HG03565 (cell line): ENCODE measurements around the gene AHDC1.
"Not testable (repeated sequence)": the region's sequence is repeated elsewhere in the genome, so short reads cannot be mapped to it uniquely, and the experiment has no call there.

Experiments used
- ATAC-seq: cut with Tn5 transposase; IDR thresholded peaks from one replicate; pipeline ENCODE4 v1.9.1; 2021; ENCODE audit warnings: mild to moderate bottlenecking, moderate library complexity; ENCODE audit not compliant: unreplicated experiment

AHDC1 gene

DNA sequence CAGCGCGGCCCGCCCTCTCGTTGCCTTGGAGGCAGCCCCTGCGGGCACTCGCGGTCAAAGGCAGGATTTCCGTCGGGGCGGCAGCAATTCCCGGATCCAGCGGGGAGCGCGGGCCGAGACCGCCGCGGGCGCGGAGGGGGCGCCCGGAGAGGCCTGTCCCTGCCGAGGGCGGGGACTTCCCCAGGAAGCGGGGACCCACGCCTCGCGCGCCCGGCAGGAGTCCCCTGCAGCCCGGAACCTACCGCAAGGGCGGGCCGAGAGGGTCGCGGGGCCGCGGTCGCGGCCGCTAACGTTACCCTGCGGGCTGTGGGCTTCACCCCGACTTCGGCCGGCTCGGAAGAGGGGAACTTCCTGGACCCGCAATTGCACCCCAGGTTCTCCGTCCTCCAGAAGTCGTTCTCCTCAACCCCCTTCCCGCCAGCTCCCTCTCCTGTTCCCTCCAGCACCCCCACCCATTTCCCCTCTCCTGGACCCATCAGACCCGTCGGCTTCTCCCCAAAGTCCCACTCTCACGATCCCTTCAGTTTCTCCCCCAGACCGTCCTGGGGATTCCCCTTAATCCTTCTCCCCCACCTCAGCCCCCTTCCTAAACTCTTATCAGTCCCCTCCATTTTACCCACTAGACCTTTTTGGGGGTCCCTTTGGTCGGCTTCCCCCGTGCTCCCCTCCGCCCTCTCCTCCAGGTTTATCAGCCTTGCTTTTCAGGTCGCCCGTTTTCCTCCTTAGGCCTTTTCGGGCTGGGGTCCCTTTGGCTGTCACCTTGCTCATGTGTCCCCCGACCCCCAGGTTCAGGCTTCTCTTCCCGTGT, 30.4 kb upstream of the AHDC1 start:
- no peak for ATAC-seq

DNA sequence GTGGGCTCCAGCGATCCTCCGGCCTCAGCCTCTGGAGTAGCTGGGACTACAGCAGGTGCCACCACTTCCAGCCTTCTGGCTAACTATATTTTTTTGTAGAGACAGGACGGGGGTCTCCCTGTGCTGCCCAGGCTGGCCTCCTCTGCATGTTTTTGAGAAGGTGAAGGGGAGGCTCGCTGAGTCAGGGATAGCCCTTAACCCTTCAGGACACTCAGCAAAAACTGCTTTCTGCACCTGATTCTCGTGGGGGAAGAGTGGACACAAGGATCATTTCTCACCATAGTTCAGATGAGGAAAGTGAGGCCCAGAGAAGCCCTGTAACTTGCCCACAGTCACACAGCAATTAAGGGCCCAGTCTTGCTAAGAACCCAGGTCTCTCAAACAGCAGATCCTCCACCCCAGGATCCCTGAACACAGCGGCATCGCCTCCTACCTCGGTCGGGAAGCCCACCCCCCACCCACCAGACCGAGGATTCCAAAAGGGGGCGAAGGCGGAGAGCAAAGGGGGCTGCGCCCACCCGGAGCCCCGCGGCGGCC, 29.8 kb upstream of the AHDC1 start:
- no peak for ATAC-seq

DNA sequence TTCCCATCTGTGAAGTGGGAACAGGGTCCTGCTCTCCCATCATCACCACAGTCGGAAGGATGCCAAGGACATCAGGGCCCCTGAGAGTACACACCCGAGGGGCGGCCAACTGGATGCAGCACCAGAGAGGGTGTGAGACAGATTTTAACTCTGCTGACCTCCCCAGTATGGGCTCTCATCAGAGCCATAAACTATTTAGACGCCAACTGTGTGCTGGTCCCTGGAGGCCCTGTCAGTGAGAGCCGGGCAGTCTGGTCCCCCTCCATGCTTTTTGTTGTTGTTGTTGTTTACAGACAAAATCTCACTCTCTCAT, 29.3 kb upstream of the AHDC1 start:
- ATAC-seq = no peak

DNA sequence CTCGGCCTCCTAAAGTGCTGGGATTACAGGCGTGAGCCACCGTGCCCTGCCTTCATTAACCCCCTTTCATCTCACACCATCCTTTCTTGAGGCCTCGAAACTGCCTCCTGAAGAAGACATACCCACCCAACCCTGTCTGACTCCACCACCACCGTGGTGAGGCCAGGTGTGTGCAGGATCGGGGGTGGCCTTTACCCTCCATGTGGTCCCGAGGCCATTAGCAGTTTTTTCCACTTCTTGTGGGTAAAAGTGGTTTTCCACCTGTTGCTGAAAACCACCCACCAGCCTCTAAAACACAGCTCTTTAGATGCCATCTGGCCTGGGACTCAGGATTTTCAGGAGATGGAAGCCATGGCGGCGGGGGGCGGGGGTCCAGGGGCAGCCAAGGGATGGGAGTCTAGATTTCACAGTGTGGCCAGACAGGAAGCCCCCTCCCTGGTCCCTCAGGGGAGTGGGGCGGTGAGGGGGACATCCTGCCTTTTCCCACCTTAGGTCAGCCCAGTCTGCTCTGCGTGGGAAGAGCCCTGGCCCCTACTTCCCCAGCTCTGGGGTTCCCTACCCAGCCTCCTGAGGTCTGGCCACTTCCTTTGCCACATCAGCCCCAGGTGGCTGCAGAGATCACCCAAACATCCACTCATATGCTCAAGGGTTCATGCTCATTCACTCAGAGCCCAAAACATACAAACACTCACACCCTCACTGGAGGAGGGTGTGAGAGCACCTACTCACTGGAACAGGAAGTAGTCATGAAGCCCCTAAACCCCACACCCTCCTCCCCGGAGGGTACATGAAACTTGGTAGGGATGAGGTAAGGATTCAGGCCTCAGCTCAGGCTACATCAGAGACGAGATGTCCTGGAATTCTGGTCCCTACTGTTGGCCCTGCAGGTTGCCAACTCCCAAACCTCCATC, 28.7 kb upstream of the AHDC1 start:
- ATAC-seq = peak; percentile 22

DNA sequence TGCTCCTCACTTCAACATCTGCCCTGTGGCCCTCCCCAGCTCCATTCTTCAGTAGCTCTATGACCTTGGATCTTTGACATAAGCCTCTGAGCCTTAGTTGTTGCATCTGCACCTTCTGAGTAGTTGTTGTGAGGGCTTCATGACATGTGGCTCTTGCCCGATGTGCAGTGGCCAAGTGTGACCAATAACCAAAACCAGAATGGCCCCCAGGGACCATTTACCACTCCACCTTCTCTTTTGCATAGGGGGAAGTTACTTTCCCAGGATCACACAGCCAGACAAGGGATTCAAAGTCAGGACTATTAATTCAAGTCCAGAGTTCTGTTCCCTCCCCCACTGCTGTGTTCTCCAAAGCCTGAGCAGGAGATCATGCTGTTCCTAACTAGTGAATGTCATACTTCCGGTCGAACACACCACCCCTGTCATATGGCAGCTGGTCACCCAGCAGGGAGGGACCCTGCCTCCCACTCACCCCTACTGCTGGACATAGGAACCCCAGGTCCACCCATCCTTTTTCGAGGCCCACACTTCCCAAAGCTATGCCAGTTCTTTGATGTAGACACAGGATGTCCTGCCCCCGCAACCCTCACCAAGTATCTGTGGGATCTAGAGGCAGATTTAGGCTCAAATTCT, 27.0 kb upstream of the AHDC1 start:
- no peak for ATAC-seq

DNA sequence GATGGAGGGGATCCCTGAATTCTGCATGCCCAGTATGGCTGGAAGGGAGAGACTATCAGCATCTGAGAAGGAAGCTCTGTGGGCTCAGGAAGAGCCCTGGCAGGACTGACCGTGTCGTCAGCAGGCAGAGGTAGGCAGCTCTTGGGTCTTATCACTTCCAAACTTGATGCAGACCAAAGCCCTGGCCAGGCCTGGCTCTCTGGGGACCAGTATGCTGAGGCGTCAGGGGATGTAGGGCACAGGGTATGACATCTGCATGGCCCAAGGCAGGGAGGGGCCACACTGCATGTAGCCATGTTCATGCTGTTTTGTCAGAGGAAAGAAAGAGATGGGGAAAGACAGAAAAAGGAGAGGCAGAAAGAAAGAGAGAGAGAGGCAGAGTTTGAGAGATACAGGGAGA, 24.8 kb upstream of the AHDC1 start:
- ATAC-seq = no peak

DNA sequence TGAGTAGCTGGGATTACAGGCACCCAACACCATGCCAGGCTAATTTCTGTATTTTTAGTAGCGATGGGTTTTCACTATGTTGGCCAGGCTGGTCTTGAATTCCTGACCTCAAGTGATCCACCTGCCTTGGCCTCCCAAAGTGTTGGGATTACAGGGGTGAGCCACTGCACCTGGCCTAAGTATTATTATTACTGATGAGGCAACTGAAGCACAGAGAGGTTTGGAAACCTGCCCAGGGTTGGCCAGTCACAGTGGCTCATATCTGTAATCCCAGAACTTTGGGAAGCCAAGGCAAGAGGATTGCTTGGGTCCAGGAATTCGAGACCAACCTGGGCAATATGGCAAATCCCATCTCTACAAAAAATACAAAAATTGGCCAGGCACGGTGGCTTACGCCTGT, 23.8 kb upstream of the AHDC1 start:
- not testable (repeated sequence) for ATAC-seq

DNA sequence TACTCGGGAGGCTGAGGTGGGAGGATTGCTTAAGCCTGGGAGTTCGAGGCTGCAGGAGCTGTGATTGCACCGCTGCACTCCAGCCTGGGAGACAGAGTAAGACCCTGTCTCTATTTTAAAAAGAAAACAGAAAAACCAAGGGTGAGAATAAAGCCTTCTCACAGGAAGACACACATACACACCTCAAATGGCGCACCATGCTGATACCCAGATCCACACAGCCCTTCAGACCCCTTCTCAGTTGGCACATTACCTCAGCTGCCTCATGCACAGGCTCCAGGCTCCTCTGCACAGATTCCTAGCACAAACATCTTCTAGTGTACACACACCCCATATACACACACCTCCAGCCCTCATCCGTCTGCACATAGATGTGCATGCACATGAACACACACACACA, 23.1 kb upstream of the AHDC1 start:
- no peak for ATAC-seq

DNA sequence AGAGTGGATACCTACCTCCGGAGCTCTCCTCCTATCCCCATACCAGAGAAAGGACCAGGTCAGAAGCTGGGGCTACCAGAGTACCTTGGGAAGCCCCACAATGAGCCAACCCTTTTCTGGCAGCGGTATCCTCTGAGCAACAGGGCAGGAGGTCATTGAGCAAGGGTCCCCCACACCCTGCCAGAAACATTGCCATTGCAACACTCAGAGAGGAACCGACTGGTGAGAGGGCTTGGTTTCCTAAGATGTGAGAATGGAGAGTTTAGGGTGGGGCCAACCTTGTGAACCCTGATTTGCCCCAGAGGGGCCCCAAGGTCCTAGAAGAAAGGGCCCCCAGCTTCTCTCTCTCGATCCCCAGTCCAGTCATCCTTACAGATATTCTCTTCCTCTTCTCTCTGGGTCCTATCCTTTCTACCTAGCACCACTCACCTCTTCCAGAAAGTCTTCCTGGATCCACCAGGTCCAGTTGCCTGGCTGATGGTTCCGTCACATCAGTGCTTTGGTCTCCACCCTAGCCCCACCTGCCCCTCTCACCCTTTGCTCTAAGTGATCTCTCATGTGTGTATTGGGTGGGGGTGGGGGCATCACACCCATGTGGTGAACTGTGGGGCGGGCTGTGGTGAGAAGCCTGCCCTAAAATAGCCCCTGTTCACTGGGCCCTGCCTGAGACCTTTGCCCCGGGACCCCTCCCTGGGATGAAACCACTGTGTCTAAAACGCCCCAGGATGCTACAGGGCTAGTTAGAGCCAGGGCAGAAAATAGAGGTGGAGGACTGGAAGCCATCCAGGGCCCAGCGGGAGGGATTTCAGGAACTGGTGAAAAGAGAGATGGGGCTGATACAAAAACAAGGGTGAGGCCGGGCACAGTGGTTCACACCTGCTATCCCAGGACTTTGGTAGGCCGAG, 22.3 kb upstream of the AHDC1 start:
- no peak for ATAC-seq

DNA sequence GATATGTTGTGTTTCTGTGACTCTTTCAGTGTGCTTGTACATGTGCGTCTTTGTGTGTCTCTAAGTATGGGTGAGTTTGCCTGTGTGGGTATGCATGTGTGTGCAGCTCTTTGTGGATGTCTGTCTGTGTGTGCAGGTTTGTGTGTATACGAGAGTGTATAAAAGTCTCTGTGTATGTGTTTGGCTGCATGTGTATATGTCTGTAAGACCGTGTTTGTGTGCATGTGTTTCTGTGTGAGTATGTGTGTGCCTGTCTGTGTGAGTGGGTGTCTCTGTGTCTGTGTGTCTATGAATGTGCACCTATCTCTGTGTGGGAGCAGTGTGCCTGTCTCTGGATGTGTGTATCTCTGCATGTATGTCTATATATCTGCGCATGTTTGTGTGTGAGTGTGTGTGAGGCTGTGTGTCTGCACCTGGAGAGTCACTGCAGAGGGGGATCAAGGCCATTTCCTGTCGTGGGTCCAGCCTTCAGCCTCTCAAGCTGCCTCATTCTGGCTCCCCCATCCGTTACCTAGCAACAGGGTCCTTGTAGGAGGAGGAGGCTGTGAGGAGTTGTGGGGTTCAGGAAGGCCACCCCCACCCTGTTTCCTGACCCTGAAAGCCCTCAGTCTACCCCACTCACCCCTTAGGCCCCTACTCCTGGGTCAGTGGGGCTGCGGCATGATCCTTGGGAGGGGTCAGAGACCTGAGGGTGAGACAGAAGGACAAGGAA, 20.7 kb upstream of the AHDC1 start:
- no peak for ATAC-seq

DNA sequence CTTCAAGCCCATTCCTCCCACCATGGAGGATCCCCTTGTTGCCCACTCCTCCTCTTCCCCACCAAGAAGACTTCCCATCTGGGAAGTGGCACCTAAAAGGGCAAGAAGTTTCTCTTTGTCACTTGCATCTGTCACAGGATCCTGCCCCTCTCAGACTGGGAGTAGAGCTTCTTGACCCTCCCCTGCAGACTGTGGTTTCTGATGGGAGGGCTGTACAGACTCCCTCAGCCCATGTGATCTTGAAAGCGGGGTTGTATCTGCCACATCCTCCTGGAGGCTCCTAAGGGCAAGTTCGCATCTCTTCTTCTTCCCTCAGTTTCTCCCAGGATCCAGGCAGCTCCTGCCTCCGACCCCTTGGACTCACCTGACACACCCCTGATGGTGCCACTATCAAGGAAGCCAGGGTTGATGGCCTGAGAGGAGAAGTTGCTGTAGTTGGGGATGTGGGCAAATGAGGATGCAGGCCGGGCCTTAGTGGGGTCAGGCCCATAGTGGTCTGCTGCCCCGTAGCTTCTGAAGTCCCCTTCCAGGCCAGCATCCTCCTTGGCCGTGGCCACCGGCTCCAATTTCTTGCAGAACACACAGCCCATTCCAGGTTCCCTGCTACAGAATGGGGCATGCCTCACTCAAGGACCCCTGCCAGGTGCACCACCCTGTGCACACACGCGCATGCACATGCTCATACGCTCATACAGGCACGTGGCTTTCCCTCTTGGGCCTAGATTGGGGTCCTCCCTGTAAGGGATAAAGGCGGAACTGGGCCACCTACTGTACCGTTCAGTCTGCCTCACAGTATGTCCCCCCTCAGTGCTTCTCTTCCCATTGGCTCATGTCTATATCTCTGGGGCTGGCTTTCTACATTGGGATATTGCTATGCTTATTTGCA, 19.6 kb upstream of the AHDC1 start:
- no peak for ATAC-seq

DNA sequence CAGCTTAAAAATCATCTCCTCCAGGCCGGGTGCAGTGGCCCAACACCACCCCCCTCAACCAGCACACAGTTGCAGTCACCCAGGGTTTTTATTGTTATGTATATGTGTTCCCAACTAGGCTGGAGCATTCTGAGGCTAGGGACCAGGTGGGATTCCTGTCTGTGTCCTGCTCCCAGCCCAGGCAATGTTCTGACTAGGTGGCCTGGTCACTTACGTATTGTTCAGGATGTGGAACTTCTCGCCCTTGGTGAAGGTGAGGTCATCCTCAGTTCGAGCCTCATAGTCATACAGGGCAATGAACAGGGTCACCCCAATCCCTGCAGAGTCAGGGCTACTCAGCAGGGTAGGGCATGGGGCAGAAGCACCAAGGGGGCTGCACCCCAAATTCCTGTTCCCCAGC, 18.9 kb upstream of the AHDC1 start:
- no peak for ATAC-seq

DNA sequence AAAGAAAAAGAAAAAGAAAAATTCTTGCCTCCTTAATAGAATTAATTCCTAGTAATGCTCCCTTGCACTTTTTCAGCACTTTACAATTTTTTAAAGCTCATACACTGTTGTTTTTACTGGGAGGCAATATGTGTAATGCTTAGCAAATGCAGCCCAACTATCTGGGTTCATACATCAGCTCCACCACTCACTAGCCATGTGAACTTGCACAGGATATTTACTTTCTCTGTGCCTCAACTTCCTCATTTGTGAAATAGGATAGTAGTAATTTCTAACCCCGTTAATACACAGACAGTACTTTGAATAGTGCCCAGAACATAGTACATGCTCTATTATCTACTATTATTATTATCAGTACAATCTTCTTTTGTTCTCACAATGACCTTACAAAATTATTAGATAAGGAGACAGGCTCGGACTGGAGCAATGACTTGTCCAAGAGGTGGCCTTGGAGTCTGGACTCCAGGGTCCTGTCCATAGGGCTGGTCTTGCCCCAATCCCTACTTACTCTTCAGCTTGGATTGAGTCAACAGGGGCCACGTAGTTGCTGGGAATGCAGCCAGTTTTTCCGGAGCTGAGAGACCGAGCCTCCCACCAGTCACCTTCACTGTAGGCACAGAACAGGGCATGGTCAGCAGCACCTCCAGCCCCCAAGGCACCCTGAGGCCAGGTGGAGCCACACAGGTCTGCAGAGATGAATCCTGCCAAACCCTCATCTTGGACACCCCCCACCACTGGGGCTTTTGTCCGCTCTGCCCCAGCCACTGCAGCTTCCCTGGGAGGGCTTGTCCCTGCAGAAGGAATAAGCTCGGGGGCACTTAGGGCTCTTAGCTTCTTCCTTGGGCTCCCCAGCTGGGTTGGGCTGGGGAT, 17.3 kb upstream of the AHDC1 start:
- ATAC-seq = no peak

DNA sequence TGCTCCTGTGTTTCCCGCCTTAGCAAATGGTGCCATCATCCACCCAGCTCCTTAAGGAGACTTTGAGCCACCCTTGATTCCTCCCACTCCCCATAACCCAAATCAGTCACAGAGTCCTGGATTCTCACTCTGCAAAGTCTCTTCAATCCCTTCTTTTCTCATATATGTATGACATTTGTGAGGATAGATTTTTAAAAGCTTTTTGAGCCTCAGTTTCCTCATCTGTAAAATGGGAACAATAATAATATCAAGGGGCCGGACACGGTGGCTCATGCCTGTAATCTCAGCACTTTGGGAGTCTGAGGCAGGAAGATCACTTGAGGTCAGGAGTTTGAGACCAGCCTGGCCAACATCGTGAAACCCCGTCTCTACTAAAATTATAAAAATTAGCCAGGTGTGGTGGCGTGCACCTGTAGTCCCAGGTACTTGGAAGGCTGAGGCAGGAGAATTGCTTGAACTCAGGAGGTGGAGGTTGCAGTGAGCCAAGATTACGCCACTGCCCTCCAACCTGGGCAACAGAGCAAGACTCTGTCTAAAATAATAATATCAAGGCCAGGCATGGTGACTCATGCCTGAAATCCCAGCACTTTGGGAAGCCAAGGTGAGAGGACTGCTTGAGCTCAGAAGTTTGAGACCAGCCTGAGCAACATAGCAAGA, 16.0 kb upstream of the AHDC1 start:
- ATAC-seq = not testable (repeated sequence)

DNA sequence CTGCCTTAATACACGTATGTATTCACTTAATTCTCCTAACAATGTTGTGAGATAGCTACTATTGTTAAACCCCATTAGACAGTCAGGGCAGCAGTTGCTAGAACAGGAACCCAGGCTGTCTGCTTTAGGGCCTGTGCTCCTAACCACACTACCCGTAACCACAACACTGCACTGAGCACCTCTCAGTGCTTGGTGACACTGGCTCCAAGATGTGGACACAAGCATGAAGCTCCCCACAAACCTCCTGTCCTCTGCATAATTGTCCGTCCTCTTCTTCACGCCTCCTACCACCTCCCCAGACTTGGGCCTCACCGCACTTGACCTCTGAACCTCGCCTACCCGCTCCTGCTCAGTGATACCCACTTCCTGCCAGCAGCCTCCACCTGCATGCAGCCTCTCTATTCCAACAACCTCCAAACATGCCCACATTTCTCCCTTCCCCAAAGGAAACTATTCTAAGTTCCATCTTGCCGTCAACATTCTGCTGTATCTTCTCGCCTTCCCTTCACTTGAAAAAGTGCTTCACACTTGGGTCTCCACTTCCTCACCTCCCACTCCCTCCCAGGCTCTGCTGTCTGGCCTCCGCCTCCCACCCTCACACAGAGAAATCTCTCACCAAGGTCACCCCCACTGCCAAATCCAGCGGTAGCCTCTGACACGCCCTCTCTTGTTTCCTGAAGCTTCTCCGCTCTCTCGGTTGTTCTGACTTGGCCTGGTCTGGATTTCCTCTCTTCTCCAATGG, 14.6 kb upstream of the AHDC1 start:
- no peak for ATAC-seq

DNA sequence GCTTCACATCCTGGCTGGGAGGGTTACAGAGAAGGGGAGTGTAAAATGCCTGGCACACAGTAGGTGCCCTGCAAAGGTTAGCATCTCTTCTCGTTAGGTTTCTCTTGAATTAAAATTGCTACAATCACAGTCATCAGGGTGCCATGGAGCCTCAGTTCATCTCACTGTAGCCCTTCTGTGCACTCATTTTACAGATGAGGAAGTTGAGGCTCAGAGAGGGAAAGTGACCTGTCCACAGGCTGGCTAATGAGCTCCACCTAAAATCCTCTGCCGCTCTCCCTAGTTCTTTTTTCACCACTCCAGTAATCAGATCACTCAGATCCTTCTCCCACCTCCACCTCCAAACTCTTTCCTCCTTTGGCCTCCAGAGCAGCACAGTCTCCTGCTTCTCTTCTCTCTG, 13.5 kb upstream of the AHDC1 start:
- ATAC-seq = no peak

DNA sequence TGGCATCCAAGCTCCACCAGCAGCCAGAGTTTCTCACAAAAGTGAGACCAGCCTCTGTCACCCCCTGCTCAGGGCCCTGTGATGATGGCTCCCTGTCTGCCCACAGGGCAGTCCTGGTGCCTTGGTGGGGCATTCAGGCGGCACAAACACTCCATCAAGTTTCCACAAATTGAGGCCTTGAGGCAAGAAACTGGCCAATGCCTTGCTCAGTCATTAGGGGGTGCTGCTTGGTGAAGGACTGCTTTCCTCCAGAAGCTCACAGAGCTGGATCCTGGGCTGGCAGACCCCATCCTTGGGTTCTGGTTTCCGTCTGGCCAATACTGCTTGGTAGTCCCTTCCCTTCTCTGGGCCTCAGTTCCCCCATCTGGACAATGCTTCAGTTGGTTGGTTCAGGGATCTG, 12.5 kb upstream of the AHDC1 start:
- ATAC-seq = no peak
